Measurements from ENCODE around the gene TPO.

Gene TPO

GRCh38 chr2:1393321-1393720, 19.9 kb upstream of the TPO start:
- no peak for TF ChIP-seq CTCF (IDR thresholded peaks at IDR 0.05; ENCODE audit: borderline replicate concordance, control extremely low read depth, extremely low read depth, insufficient read depth, missing control alignments)
- no peak for DNase-seq (ENCODE audit: low spot score)
- in situ Hi-C loops (cut with MboI; ENCODE audit: low sequenced_read_pairs, unreplicated experiment), result no loop called here

GRCh38 chr2:1394709-1395408, 18.4 kb upstream of the TPO start:
- no peak for DNase-seq (ENCODE audit: low spot score)
- no peak for TF ChIP-seq CTCF (IDR thresholded peaks at IDR 0.05; ENCODE audit: borderline replicate concordance, control extremely low read depth, extremely low read depth, insufficient read depth, missing control alignments)
- in situ Hi-C loops (cut with MboI; ENCODE audit: low sequenced_read_pairs, unreplicated experiment), result no loop called here

GRCh38 chr2:1397350-1397749, 15.9 kb upstream of the TPO start:
- DNase-seq (ENCODE audit: low spot score), result no peak
- in situ Hi-C loops (cut with MboI; ENCODE audit: low sequenced_read_pairs, unreplicated experiment), result no loop called here
- no peak for TF ChIP-seq CTCF (IDR thresholded peaks at IDR 0.05; ENCODE audit: borderline replicate concordance, control extremely low read depth, extremely low read depth, insufficient read depth, missing control alignments)

- no peak for TF ChIP-seq CTCF (IDR thresholded peaks at IDR 0.05; ENCODE audit: borderline replicate concordance, control extremely low read depth, extremely low read depth, insufficient read depth, missing control alignments)
- in situ Hi-C loops (cut with MboI; ENCODE audit: low sequenced_read_pairs, unreplicated experiment), result no loop called here
- no peak for DNase-seq (ENCODE audit: low spot score)
These were observed 15.1 kb upstream of the TPO start for GRCh38 chr2:1398191-1398590.

GRCh38 chr2:1400943-1401735, 12.1 kb upstream of the TPO start:
- TF ChIP-seq CTCF (IDR thresholded peaks at IDR 0.05; ENCODE audit: borderline replicate concordance, control extremely low read depth, extremely low read depth, insufficient read depth, missing control alignments), result no peak
- in situ Hi-C loops (cut with MboI; ENCODE audit: low sequenced_read_pairs, unreplicated experiment), result no loop called here
- no peak for DNase-seq (ENCODE audit: low spot score)

- in situ Hi-C loops (cut with MboI; ENCODE audit: low sequenced_read_pairs, unreplicated experiment), result no loop called here
- no peak for DNase-seq (ENCODE audit: low spot score)
- TF ChIP-seq CTCF (IDR thresholded peaks at IDR 0.05; ENCODE audit: borderline replicate concordance, control extremely low read depth, extremely low read depth, insufficient read depth, missing control alignments), result no peak
These were observed 11.2 kb upstream of the TPO start for GRCh38 chr2:1402064-1402463.

All from GM13976 (cell line).